GM21723 (cell line): ENCODE data around the gene FAM50A.
"Not testable (repeated sequence)": the region's sequence is repeated elsewhere in the genome, so short reads cannot be mapped to it uniquely, and the experiment has no call there.

Experiments used
- ATAC-seq: cut with Tn5 transposase; IDR thresholded peaks from one replicate; pipeline ENCODE4 v1.9.1; 2021; ENCODE audit warnings: mild to moderate bottlenecking, moderate library complexity; ENCODE audit not compliant: unreplicated experiment

The FAM50A gene

GRCh38 chrX:154481911-154482601 is 38.1 kb downstream of the FAM50A start:
- ATAC-seq, result no peak

DNA sequence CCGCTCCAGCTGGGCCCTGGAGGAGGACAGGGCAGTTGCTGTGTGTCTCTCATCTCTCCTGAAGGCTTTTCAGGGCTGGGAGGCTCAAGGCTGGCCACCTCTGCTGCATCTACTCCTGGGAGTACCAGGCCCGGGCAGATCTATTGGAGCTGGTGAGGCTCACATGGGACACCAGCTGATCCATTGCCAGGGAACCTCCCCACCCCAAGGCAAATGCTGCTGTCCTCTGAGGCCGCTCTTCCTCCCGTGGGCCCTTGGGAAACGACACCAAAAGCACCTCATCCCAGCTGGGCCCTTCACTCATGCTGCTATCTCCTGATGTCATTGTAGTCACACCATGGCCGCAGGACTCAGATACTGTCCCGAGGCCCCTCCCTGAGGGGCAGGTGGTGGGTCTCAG is 38.8 kb downstream of the FAM50A start:
- ATAC-seq, result no peak

DNA sequence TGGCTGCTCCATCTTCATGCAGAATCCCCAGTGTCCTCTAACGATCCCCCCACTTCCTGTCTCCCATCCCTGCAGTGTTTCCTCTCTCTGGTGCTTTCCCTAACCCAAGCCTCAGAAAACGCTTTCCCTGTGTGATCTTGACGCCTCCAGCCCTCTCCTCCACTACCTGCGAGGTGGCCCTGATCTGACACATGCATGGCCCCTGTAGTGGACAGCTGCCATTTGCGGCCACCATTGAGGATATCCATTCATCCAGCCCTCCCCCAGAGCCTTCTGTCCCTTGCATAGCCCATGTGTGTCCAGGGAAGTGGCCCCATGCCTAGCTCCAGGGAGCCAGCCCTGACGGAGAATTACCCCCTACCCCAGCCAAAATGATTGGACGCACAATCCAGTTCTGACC is 39.4 kb downstream of the FAM50A start:
- no peak for ATAC-seq

DNA sequence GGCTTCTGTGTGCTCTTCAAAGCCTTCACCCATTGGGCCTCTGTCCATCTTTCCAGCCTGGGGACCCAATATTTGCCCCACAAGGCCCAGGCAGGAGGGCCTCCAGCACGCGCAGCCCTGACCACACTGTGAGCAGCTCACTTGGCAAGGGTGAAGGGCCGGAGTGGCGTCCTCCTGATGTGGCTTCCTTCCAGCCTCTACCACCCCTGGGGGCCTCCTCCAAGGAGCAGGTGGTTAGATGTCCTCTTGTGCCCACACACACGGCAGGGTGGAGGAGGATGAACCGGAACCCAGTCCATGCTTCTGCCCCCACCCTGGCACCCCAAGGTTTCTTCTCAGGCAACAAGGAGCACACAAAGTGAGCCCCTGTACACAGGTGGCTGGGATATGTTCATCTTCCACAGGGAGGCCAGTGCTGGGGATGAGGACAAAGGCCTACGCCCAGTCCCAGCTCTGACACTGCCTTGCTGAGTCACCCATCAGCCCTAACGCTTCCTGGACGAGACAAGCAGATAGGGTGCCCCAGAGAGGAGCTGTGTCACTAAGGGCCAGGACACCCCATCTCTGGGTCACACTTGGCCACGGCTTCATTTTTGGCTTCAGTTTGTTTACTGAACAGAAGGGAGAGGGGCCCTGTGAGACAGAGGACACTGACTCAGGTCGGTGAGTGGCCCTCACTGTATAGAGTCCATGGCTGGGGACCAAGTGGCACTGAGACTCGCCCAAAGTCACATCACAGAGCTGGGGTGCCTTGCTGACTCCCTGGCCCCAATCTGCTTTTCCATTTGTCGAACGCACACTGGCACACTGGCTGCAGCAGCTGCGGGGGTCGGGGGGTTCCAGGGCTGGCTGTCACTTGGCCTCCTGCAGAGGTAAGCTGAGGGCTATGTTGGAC is 40.6 kb downstream of the FAM50A start:
- no peak for ATAC-seq

- ATAC-seq, result no peak
Measured at GRCh38 chrX:154485150-154486051, 41.5 kb downstream of the FAM50A start.

DNA sequence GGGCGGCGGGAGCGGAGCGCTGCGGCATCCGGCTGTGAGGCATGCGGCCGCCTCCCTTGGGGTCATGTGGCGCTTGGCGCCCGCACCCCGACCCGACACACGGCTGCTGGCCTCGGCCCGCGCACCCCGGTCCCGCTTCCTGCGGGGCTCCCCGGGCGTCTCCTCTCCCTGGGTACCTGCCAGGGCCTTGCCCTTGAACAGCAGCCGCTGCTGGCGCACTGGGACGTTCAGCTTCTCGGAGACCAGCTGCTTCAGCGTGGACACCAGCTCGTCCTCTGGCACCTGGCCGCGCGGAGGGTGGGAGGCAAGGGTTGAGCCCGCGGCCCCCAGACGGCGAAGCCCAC is 42.1 kb downstream of the FAM50A start:
- ATAC-seq, result no peak

- ATAC-seq, result no peak
Measured at GRCh38 chrX:154486396-154487207, 42.7 kb downstream of the FAM50A start, which contains the start of gene UBL4A. Gene UBL4A, minus strand, starts transcription at chrX:154486615. Its CDS starts 31 bp downstream, at chrX:154486584.

- ATAC-seq, result no peak
Measured at GRCh38 chrX:154487518-154488290, 43.8 kb downstream of the FAM50A start.

GRCh38 chrX:154488336-154489075 is 44.6 kb downstream of the FAM50A start:
- no peak for ATAC-seq

GRCh38 chrX:154489182-154489581 is 45.2 kb downstream of the FAM50A start:
- ATAC-seq, result no peak

GRCh38 chrX:154490021-154490413 is 46.1 kb downstream of the FAM50A start:
- peak; percentile 11 for ATAC-seq

GRCh38 chrX:154490414-154491083 is 46.6 kb downstream of the FAM50A start, which contains the start of gene SLC10A3:
Gene SLC10A3, minus strand, starts transcription at chrX:154490629. Its CDS starts 1,689 bp downstream, at chrX:154488940.
- peak; percentile 72 for ATAC-seq

- ATAC-seq, result no peak
Measured at GRCh38 chrX:154494715-154495114, 50.8 kb downstream of the FAM50A start.

DNA sequence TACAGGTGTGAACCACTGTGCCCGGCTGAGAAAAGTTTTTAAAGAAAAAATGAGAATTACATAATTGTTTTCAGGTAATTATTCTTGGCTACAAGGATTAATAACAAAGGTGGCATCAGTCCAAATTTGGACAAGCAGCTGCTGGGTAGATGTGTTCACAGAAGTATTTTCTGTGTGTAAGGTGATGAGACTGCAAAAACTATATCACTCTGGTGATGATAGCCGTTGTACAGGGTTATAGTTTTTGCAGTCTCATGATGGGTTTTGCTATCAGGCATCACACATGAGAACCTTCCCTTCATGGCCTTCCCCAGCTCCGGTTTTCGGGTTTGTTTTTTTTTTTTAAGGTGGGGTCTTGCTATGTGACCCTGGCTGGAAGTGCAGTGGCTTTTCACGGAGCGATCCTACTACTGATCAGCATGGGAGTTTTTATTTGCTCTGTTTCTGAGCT is 51.6 kb downstream of the FAM50A start:
- no peak for ATAC-seq

GRCh38 chrX:154496591-154497137 is 52.7 kb downstream of the FAM50A start:
- ATAC-seq, result not testable (repeated sequence)
